Stimulated activated CD4-positive, alpha-beta T cell treated with anti-CD3 and anti-CD28 coated beads, TNF-alpha, amount 100 ng/mL, for 1 hour (primary cell): ENCODE results near the gene ANAPC2.

Experiments
- DNase-seq, 3 donors: peaks; one replicate each; pipeline ENCODE4 v3.0.0-alpha.2; 2020; ENCODE audit warnings: low read depth in 3 of 3, low spot score in 1 of 3

The ANAPC2 gene

DNA sequence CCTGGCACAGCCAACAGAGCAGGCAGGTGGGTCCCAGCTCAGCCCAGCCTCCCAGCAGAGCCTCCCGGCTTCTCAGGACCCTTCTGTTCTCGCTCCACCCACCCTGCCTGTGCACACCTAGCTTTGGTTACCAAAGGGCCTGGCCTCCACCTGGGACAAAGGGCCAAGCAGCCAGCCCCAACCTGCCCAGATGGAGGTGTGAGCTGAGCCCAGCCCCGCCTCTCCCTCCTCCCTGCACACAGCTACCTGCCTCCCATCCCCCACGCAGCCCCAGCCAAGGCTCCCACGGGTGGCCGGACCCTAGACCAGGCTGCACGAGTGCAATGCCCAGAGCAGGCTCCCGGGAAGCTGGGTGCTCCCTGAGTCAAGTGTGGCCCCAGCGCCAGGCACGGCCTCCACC lies 6.5 kb upstream of the ANAPC2 start:
- DNase-seq: no peak

DNA sequence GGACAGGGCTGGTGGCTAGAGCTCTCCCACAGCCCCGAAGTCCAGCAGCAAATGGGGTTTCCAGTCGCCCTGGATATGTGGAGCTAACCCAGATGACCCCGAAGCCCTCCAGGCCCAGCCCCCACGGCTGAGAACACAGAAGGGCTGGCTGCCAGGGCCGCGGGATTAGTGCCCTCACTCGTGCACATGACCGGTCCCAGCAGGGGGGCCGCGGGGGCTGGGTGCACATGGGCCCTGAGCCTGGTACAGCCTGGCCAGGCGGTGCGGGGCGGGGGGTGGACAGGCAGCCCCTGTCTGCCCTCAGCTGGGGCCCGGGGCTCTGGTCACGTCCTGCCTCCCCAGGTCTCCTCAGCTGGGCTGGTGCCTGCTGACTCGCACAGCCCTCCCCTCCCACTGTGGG lies 6.0 kb upstream of the ANAPC2 start:
- no peak for DNase-seq

DNA sequence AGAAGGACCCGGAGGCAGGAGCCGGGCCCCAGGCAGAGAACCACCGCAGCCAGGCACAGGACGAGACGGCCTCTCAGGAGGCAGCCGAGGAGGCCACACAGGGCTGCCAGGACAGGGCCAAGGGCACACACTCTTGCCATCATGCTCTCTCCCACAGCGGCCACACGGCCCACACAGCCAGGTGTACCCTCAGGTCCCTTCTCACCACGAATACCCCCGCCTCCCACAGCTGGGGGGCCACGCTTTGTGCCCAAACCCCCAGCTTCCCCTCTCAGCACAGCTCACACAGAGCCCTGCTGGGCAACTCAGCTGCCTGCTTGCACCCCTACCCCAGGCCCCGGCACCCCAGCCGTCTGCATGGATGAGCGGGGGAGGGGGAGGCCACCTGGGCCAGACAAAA lies 5.4 kb upstream of the ANAPC2 start:
- no peak for DNase-seq

DNA sequence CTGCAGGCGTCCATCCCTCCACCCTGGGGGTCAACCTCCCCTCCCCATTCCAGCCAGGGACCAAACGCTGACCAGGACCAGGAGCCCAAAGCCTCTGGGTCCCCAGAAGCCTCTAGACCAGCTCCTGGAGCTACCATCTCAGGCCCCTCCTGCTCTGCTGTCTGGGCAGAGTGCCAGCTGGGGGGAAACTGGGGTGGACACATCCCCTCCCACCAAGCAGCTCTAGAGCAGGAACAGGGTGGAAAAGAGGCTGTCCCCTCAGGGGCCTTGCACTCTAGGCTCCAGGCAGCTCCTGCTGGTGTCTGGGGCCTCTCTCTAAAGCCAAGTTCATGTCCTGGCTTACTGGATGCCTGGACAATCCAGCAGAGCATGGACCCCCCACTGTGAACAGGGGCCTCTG lies 4.5 kb upstream of the ANAPC2 start:
- no peak for DNase-seq

DNA sequence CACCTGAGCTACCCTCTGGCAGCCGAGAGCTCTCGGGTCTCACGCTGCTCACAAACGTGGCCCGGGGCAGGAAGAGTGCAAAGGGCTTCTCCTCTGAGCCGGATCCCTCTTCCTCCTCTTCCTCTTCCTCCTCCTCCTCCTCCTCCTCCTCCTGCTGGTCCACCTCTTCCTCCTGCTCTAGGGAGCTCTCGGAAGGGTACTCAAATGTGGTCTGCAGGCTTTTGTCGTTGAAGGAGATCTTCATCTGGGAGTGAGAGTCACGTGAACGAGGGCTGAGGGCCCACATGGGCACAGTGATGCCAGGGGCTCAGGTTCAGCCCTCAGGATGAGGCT lies 4.1 kb upstream of the ANAPC2 start:
- DNase-seq: no peak

DNA sequence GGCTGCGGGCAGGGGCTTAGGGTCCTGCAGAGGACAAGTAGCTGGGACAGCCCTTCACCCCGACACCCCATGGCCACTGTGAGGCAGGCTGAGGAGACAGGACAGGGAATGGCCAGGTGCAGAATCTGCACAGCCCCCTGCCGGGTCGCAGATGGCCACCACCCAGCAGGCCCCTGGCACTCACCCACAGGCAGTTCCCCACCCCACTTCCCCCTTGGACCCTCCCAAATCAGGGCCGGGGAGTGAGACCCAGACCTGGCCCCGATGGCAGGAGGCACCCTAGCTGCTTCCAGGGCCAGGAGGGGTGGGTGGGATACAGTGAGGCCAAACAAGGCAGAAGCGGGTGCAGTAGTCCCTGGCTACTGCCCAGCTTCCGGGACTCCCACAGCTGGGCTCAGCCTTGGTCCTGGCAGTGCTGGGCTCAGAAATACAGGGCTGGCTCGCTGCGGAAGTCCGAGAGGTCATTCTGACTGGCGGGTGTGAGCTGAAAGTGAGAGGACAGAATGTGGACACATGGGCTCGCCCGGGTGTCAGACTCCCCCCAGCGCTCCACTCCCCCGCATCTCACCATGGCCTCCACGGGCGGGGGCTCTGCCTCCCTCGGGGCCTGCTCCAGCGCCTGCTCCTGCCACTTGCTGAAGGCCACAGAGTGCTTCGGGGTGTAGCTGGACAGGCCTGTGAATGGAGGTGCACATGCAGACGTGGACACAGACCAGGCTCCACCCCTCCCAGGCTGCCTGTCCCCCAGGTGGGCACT lies 3.5 kb upstream of the ANAPC2 start:
- DNase-seq: no peak

DNA sequence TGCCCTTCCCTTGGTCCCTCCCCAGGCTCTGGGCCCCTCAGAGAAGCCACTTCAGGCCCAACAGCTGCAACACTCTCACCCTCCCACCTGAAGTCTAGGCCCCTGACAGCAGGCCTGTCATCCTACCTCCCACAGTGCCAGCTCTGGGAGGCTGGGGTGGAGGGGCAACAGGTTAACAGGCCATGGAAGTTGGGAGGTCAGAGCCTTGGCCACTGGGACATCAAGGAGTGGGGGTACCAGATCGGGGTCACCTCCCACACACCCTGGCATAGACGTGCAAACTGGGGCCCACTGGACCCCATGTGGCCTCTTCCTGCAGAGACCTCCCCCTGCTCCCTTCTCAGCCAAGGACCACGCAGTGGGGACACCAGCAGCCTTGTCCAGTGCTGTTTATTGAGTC lies 2.9 kb upstream of the ANAPC2 start:
- DNase-seq: no peak

DNA sequence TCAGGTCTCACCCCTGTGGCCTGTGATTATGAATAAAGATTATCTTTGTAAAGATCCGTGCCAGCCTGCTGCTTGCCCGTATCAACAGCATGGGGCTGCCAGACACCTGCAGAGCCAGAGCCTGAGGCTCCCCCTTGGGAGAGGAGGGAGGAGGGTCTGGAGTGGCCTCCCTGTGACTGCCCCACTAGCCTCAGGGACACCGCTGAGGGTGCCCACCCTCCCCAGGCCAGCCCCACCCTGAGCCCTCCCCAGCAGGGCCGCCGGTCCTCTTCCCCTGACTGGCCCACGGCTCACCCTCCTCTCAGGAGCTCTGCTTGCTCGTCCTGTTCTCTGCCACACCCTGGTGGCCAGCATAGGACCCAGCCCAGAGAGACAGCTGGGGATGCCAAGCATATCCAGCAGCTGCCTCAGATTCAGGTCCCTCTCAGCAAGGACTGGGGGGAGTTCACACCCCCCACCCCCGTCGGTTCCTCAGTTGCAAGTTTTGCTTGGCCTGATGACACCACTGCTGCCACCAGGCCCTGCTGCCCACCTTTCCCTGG lies 2.0 kb upstream of the ANAPC2 start:
- no peak for DNase-seq

DNA sequence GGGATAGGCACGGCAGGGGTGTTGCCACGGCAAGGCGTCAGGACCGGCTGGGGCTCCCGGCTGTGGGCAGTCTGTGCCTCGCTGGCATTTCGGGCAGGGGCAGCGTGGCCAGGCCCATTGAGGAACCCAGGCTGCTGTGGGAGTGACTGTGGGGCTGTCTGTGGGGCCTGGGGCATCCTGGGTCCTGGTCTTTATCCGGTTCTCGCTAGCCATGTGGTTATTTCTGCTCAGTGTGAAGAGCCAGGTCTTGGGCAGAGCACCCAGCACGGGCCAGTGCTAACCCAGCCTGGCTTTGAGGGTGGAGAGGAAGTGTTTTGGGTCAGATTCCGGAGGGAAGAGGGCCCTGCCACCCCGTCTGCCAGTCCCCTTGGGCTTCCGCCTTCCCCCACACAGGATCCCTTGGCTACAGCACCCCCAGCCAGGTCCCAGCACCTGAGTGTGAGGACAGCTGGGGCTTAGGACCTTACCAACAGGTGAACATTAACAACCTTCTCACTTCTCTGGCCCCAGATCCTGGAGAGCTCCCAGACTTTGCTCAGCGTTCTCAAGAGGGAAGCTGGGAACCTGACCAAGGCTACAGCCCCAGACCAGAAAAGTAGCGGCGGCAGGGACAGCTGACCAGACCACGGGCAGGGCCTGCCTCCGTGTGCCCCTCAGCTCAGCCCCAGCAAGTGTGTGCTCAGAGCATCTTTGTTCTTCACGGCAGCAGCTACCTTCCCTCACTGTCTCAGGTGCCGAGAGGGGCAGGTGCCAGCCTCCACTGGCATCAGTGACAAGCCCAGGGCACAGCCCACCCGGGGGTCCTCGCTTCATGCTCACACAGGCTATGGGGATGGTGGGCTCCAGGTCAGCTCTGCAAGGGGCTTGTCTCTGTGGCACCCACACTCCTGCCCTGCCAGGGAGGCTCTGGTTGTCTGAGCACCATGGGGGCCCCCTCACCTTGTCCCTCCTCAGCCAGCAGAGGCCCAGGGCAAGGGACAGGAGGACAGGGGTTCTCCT lies 1.2 kb upstream of the ANAPC2 start:
- no peak for DNase-seq

DNA sequence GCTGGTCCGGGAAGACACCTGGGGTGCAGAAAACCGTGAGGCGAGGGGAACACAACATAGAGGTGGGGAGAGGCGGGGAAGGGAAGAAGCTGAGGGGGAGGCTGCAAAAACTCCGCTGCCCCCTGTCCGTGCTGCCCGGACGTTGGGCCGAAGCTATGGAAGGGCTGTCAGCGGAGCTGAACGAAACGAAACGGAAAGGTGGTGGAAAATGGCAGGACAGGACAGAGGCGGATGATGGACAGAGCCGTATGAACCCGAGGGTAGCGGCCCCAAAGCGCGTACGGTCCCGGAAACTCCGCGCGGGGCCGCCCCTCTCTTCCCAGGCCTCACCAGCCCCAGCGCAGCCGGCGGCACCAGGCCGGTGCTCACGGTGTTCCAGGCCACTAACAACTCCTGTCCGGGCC lies 272 bp downstream of the ANAPC2 start:
- DNase-seq: no peak

DNA sequence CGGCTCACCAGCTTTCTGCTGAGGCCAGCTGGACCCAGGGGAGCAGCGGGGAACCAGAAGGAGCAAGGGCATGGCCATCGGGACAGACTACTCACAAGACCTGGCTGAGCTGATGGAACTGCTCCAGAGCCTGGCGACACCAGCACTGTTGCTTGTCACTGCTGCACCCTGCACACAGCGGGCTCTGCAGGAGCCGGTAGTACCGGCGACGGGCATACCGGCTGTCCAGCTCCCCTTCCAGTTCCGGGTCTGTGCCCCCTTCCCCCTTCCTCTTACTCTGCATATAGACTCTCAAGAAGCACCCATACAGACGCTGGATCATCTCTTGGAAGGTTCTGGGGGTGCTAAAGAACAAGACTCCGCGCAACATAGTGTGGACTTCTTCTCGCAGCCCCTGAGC lies 974 bp downstream of the ANAPC2 start:
- DNase-seq: no peak

DNA sequence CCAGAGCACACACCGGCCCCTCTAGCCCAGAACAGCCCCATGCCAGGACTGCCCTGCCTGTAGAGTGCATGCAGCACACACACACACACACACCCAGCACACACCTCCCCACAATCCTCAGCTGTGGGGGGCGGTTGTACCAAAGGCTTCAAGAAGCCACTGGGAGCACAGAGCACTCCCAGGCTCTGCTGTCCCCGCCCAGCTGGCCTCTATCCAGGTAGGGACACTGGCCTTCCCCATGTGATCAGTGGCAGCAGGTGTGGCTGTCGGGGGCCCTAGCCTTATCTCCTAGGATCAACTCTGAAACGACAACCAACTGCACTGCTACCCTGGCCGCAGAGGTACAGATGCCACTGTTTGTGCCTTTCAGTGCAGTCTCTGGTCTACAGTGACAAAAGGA lies 2.0 kb downstream of the ANAPC2 start:
- DNase-seq: no peak

DNA sequence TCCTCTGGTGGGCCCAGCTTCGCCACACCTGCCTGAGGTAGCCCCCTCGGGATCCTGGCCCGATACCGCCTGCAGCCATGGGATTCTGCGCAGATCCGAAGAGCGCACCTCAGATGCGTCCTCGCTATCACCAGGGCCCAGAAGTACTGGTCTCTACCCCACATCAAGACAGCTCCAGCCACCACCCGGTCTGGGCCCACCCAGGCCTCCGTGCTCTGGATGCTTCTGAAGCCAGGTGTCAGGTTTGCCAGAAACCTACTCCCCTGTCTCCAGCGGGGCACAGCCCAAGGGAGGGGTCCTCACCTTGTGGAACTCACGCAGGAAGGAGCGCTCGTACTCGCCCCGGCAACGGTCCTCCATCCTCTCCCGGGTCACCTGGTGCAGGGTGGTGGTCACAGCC lies 2.4 kb downstream of the ANAPC2 start:
- no peak for DNase-seq

DNA sequence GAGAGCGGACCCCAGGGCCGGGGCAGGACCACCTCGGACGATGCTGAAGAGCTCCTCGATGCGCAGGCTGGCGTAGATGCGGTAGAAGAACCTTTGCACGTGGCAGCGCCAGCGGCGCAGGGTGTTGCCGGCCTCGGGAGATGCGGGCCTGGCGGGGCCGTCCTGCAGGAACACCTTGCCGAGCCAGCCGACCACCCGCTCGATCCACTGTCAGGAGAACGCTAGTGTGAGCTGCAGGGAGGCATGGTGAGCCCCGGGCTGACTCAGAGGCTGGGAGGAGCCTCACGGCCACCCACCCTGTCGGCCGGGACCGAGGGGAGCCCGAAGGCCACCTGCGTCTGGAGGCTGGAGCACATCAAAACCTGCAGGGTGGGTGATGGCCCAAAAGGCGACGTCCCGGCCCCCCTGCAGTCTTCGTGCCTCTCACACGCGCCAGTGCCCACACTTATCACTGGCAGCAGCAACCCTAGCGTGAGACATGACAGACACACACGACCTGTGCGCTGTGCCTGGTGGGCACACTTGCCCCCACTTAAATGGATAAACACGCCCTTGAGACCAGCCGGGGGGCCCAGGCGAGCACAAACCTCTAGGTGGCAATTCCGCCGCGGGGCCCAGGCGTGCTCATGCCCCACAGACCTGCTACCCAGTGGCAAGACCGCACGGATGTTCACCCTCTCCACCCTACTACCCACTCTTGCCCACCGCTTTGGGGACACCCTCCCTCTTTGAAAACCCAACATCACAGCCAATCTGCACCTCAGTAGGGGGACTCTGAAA lies 3.3 kb downstream of the ANAPC2 start:
- no peak for DNase-seq

DNA sequence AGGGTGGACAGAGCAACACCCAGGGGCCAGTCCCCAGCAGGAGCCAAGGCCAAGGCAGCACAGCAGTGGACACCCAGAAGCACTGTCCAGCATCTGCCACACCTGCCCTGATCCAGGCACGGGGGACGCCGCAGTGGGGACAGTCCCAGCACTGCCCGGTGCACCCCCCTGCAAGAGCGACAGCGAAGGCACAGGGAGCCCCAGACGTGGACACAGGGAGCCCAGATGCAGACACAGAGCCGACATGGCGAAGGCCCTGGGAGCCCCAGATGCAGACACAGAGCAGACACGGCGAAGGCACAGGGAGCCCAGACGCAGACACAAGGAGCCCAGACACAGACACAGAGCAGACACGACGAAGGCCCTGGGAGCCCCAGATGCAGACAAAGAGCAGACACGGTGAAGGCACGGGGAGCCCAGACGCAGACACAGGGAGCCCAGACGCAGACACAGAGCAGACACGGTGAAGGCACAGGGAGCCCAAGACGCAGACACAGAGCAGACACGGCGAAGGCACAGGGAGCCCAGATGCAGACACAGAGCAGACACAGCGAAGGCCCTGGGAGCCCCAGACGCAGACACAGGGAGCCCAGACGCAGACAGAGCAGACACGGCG lies 4.3 kb downstream of the ANAPC2 start:
- DNase-seq: no peak

DNA sequence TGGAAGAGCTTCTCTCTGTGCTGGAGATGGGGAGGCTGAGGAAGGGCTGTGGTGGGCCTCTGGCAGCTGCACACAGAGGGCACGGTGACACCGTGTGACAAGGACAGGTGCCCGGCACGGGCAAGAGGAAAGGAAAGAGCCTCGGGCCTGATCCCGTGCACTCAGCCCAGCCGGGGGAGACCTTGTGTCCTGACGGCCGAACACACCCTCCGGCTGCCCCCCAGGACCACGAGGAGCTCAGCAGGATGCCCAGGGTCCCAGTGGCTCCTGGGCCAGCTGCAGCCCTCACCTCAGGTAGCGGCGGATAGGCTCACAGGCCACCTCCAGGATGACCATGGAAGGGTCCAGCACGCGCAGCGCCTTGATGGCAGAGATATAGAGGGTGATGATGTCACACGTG lies 5.5 kb downstream of the ANAPC2 start:
- DNase-seq: no peak

DNA sequence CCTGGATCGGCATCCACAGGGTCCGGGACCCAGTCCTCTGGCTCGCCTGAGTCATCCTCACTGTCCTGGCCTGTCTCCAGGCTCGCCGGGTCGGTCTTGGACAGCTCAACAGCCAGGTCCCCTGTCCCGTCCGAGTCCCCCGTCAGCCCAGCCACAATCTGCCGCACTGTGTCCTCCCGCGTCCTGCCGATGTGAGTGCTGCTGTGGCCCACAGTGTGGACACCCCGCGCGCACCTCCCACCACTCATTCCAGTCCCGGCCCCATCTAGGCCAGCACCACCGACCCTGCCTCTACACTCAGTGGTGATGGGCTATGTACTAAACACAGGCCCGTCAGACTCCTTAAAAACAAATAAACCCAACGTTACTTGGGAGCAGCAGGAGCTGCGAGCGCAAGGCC lies 6.7 kb downstream of the ANAPC2 start:
- DNase-seq: no peak

DNA sequence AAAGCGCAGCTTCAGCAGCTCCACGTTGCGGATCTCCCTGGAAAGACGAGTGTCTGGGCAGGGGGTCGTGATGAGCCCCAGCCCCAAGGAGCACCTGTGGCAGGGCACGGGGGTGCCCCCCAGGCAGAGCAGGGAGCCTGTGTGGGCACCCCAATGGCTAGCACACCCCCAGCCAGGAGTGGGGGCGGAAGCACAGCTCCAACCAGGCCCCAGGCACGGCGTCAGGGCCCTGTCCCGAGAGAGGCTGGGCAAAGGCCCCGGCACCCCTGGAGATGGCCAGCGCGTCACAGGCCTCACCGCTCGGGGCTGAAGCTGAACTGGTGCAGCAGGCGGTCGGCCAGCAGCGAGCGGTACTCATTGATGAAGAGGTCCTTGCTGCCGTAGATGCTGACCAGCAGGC lies 7.9 kb downstream of the ANAPC2 start:
- no peak for DNase-seq

DNA sequence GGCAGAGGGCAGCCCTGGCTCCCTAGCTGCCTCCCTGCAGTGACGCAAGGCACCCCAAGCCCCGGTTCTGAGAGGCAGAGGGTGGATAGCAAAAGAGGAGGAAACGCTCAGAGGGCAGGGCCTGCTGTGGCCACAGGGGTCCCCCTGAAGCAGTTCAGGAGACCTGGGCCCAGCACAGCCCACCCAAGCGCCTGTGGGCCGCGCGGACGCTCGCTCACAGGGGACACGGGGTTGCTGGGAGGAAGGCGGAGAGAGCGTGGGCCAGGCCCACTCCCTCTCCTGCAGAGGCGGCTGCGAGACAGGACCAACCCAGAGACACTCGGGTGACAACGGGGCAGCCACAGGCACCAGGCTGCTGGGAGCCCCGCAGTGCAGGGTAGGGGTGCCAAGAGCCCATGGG lies 8.6 kb downstream of the ANAPC2 start:
- DNase-seq: no peak

DNA sequence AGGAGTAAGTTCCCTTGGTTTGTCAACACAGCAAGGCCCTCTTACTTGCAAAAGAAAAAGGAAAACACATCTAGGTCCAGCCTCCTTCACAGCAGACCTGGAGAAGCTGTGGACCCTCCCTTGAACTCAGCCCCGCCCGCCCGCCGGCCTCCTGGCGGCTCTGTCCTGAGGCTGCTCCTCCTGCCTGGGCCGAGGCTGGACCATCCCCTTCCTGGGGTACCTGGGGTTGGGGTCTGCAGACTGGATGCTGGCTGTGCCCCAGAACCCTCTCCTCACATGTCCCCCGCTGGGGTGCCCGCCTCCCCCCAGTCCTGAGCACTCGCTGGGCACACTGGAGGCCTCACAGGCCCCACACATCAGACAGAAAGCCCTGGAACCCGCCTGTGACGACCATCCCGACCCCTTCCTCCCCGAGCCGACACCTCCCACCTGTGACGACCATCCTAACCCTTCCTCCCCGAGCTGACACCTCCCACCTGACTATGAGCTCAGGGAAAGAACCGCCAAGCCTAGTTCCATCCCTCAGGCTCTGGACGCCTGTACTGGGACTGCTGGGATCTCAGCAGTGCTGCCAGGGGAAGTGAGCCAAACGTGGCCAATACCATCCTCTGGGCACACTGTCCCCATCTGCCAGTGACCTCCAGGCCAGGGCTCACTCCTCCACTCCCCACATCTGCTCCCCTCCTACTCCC lies 9.3 kb downstream of the ANAPC2 start:
- no peak for DNase-seq
